GM12878 (cell line): ENCODE data around the gene PLA2G4A. TPM values are rescaled to one million over a fixed set of nuclear protein-coding genes. Genes with fewer than 3 reads are reported as not detected.
A peak's percentile ranks its signal among the peaks of the same experiment; 100 is the strongest.

Experiments
- ATF3 ChIP-seq: IDR thresholded peaks from 2 replicates; pipeline ENCODE4 v1.6.1; 2011; ENCODE audit warnings: low read depth, mild to moderate bottlenecking, low read length, moderate library complexity, borderline replicate concordance; ENCODE audit errors: extremely low read depth
- BCL11A ChIP-seq: IDR thresholded peaks from 2 replicates; pipeline ENCODE4 v1.6.1; 2011; ENCODE audit warnings: low read depth, low read length
- BCL3 ChIP-seq: IDR thresholded peaks from 2 replicates; pipeline ENCODE4 v1.6.1; 2011; ENCODE audit warnings: borderline replicate concordance, low read depth, mild to moderate bottlenecking, moderate library complexity, low read length; ENCODE audit not compliant: insufficient read depth, poor library complexity, severe bottlenecking
- CBFB ChIP-seq: IDR thresholded peaks from 2 replicates; pipeline ENCODE4 v1.6.1; 2016; ENCODE audit warnings: antibody characterized with exemption, low read depth
- CREM ChIP-seq: IDR thresholded peaks from 2 replicates; pipeline ENCODE4 v1.6.1; 2014; ENCODE audit warnings: antibody characterized with exemption, low read depth
- FOXM1 ChIP-seq: IDR thresholded peaks from 2 replicates; pipeline ENCODE4 v1.6.1; 2012; ENCODE audit warnings: low read depth, mild to moderate bottlenecking, inconsistent platforms, low read length, moderate library complexity
- GABPA ChIP-seq: IDR thresholded peaks from 2 replicates; pipeline ENCODE4 v1.6.1; 2014; ENCODE audit warnings: antibody characterized with exemption, low read depth, mild to moderate bottlenecking, inconsistent platforms
- IKZF2 ChIP-seq, 2 experiments: fragments of 450-650 bp; IDR thresholded peaks; 2 replicates each; pipeline ENCODE4 v1.6.1; 2017; ENCODE audit warnings: mild to moderate bottlenecking in 2 of 2, moderate library complexity in 2 of 2
- KAT2A ChIP-seq: conservative IDR thresholded peaks from 2 replicates; pipeline ENCODE4 v1.6.1; 2011; ENCODE audit warnings: low read depth, low read length; ENCODE audit not compliant: control insufficient read depth
- MEF2A ChIP-seq: IDR thresholded peaks from 2 replicates; pipeline ENCODE4 v1.6.1; 2011; ENCODE audit warnings: low read depth, mild to moderate bottlenecking, low read length, moderate library complexity; ENCODE audit not compliant: insufficient read depth
- MEF2B ChIP-seq: fragments of 450-650 bp; IDR thresholded peaks from 2 replicates; pipeline ENCODE4 v1.6.1; 2018; ENCODE audit warnings: mild to moderate bottlenecking, moderate library complexity; ENCODE audit not compliant: partially characterized antibody, poor library complexity, severe bottlenecking
- MTA3 ChIP-seq: IDR thresholded peaks from 2 replicates; pipeline ENCODE4 v1.6.1; 2012; ENCODE audit warnings: low read length, inconsistent platforms, borderline replicate concordance
- NFIC ChIP-seq: IDR thresholded peaks from 2 replicates; pipeline ENCODE4 v1.6.1; 2012; ENCODE audit warnings: low read depth, mild to moderate bottlenecking, inconsistent platforms, low read length, moderate library complexity
- PRDM15 ChIP-seq: fragments of 450-650 bp; formaldehyde crosslinking; IDR thresholded peaks from 2 replicates; pipeline ENCODE4 v1.4.0; 2020; ENCODE audit warnings: mild to moderate bottlenecking, moderate library complexity
- RCOR1 ChIP-seq: conservative IDR thresholded peaks from 2 replicates; pipeline ENCODE4 v1.6.1; 2012; ENCODE audit warnings: low read depth, low read length, improper control_type of control experiment
- RUNX3 ChIP-seq: IDR thresholded peaks from 2 replicates; pipeline ENCODE4 v1.6.1; 2012; ENCODE audit warnings: low read length, inconsistent platforms
- SMC3 ChIP-seq: IDR thresholded peaks from 2 replicates; pipeline ENCODE4 v1.6.1; 2011; ENCODE audit warnings: low read length, improper control_type of control experiment, borderline replicate concordance
- ZNF384 ChIP-seq: IDR thresholded peaks from 2 replicates; pipeline ENCODE4 v1.6.1; 2012; ENCODE audit warnings: low read depth, mild to moderate bottlenecking, low read length, improper control_type of control experiment, borderline replicate concordance
- ZNF592 ChIP-seq: fragments of 450-650 bp; IDR thresholded peaks from 2 replicates; pipeline ENCODE4 v1.6.1; 2017; ENCODE audit warnings: mild to moderate bottlenecking, moderate library complexity
- polyA plus RNA-seq, 11 experiments: library from polyadenylated mRNA; depleted of rRNA in 4 of 11; unstranded in 6 of 11; stranded (reverse) in 5 of 11; fragments of >200 nt; fragmentation: Nextera tagmentation in 4 of 11; fragmentation: Illumina TruSeq in 1 of 11; extraction: Ambion mirVana in 4 of 11; extraction: Trizol in 1 of 11; gene quantifications; 1 replicate in 1 of 11; 2 replicates in 10 of 11; pipeline versions ENCODE4 v1.2.1 to v1.2.3, GENCODE V29; 2011 to 2016; ENCODE audit warnings: inconsistent platforms in 2 of 11, missing spikeins in 2 of 11, low read depth in 1 of 11
- total RNA-seq, 4 experiments: library from RNA; depleted of rRNA in 3 of 4; stranded (reverse); fragments of >200 nt in 3 of 4; fragmentation: Illumina TruSeq in 1 of 4; extraction: Trizol in 1 of 4; gene quantifications; 2 replicates each; pipeline versions ENCODE4 v1.2.1 to v1.2.3, GENCODE V29; 2013 to 2021

PLA2G4A gene
- total and polyA plus RNA-seq, 10 of the 15 experiments (the other 5 are each of a cell fraction or from before 2014, with no cell fraction given) = 0.70 to 3.3 (median 1.5) TPM; not detected in 1

GRCh38 chr1:186865253-186865652, 36.5 kb downstream of the PLA2G4A start (continued):
- TF ChIP-seq PRDM15 (no peak), SMC3 (no peak), MEF2A (peak; percentile 98), IKZF2 (IDR thresholded peaks at IDR 0.05) (peak; percentile 43 to 47; a peak in 2 of 4 replicates), FOXM1 (peak; percentile 82; the same call in 1 of the 2 replicates), MEF2B (peak; percentile 74), CREM (peak; percentile 57; the same call in 1 of the 2 replicates), GABPA (0 out of 2 replicates have a peak, but pooled peaks have one; percentile 24), BCL3 (peak; percentile 29), KAT2A (no peak), CBFB (peak; percentile 63; the same call in 1 of the 2 replicates), ATF3 (no peak), MTA3 (0 out of 2 replicates have a peak, but pooled peaks have one; percentile 48), BCL11A (0 out of 2 replicates have a peak, but pooled peaks have one; percentile 30), ZNF384 (peak; percentile 31; the same call in 1 of the 2 replicates), RCOR1 (no peak), RUNX3 (peak; percentile 92), ZNF592 (0 out of 2 replicates have a peak, but pooled peaks have one; percentile 33), NFIC (peak; percentile 95)
